ENCODE results near the gene AIG1.

DNA sequence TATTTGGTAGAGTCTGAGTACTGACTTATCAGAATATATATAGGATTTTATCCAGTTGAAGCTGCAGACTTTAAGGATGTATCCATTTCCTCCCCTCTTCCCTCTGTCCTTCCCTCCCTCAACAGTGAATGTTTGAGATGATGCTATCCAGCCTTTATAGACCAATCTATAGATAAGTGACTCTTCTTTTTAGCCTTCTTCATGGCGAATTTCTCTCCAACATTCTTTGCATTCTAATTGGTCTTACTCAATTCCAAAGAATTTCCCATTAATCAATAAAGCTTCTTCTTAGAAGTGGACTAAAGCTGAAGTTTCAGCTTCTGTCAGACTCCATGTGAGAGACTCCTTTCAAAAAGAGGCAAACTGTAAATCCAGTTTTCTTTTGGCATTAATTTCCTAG, 99.3 kb downstream of the AIG1 start:
- TF ChIP-seq GATA2 (IDR thresholded peaks at IDR 0.05; ENCODE audit: low read depth, low read length) (no peak), GATA3 (IDR thresholded peaks at IDR 0.05; ENCODE audit: low read depth, low read length) (no peak)
